ENCODE data around the gene AIDA. TPM values are rescaled to one million over a fixed set of nuclear protein-coding genes. Genes with fewer than 3 reads are reported as not detected.

AIDA gene
- polyA plus RNA-seq, 3 donors: 10.0 to 11.7 (median 11.7) TPM

- no peak overlapping the region for H2AFZ ChIP-seq (ENCODE audit: insufficient read depth, low read depth, low read length, poor library complexity, severe bottlenecking)
- no peaks in the 10 kb centered on the region for H3K9me3 ChIP-seq (replicated peaks in 1 of 2; ENCODE audit: control insufficient read depth in 1 of 2, insufficient read depth in 1 of 2, low read length in 2 of 2)
- H3K4me2 ChIP-seq (replicated peaks; ENCODE audit: extremely low read depth, low read length, poor library complexity, severe bottlenecking): no peak overlapping the region
- H3K4me3 Mint-ChIP-seq: no peak overlapping the region
- no peak overlapping the region for H3K27ac ChIP-seq (ENCODE audit: low read depth in 1 of 2, low read length in 2 of 2)
- no peaks in the 10 kb centered on the region for H3K27me3 ChIP-seq (ENCODE audit: control insufficient read depth in 2 of 2, insufficient read depth in 2 of 2, low read length in 2 of 2)
- peaks cover 31 to 45% of the 10 kb centered on the region in 2 donors for H3K36me3 Mint-ChIP-seq
- no CpG with 5 or more reads among the region's 4 CpGs for WGBS (ENCODE audit: insufficient coverage)
- peaks cover 24 to 55% of the 10 kb centered on the region in 2 donors for H3K36me3 ChIP-seq (replicated peaks in 1 of 2; ENCODE audit: control insufficient read depth in 1 of 2, insufficient read depth in 2 of 2, low read length in 2 of 2)
- intact Hi-C loops (cut with micrococcal nuclease): no loop called here
- DNase-seq: no peak
- H3K4me1 ChIP-seq (ENCODE audit: control insufficient read depth in 1 of 2, insufficient read depth in 2 of 2, low read length in 2 of 2): no peaks in the 10 kb centered on the region
- peaks cover 0 to 4% (median 0%) of the 10 kb centered on the region in 3 donors for H3K27me3 Mint-ChIP-seq (ENCODE audit: low read depth in 3 of 3)
- H3K9ac ChIP-seq (ENCODE audit: insufficient read depth, low read length, poor library complexity, severe bottlenecking): no peak overlapping the region
- H3K79me2 ChIP-seq (ENCODE audit: insufficient read depth, low read length): peaks cover 44% of the 10 kb centered on the region
- no peaks in the 10 kb centered on the region for H3K4me1 Mint-ChIP-seq
- peaks cover 32% of the 10 kb centered on the region for H4K20me1 ChIP-seq (ENCODE audit: insufficient read depth, low read length)
- no peak for TF ChIP-seq CTCF (IDR thresholded peaks at IDR 0.05)
- no peak overlapping the region for H3K4me3 ChIP-seq (replicated peaks in 1 of 3; ENCODE audit: low read depth in 2 of 3, low read length in 3 of 3)
- H3K27ac Mint-ChIP-seq: no peak overlapping the region
- H3K9me3 Mint-ChIP-seq: peaks cover 0 to 8% (median 1%) of the 10 kb centered on the region in 7 donors
These were observed 10.1 kb downstream of the AIDA start for GRCh38 chr1:222702210-222702609.

- H3K4me3 Mint-ChIP-seq: no peak overlapping the region
These were observed 14.5 kb downstream of the AIDA start for GRCh38 chr1:222697826-222698225.

More at GRCh38 chr1:222697826-222698225, 14.5 kb downstream of the AIDA start:
- Mint-ChIP-seq H3K4me1 (no peaks in the 10 kb centered on the region), H3K36me3 (peaks cover 26 to 36% of the 10 kb centered on the region in 2 donors), H3K9me3 (no peaks in the 10 kb centered on the region), H3K27ac (no peak overlapping the region), H3K27me3 (ENCODE audit: low read depth in 3 of 3) (no peaks in the 10 kb centered on the region)
- H3K36me3 ChIP-seq (replicated peaks in 1 of 2; ENCODE audit: control insufficient read depth in 1 of 2, insufficient read depth in 2 of 2, low read length in 2 of 2): peaks cover 28 to 65% of the 10 kb centered on the region in 2 donors
- no peaks in the 10 kb centered on the region for H3K4me1 ChIP-seq (ENCODE audit: control insufficient read depth in 1 of 2, insufficient read depth in 2 of 2, low read length in 2 of 2)
- TF ChIP-seq CTCF (IDR thresholded peaks at IDR 0.05): no peak
- no CpG with 5 or more reads among the region's 2 CpGs for whole genome bisulfite sequencing (ENCODE audit: insufficient coverage)
- peaks cover 15% of the 10 kb centered on the region for H4K20me1 ChIP-seq (ENCODE audit: insufficient read depth, low read length)
- intact Hi-C loops (cut with micrococcal nuclease): no loop called here
- H2AFZ ChIP-seq (ENCODE audit: insufficient read depth, low read depth, low read length, poor library complexity, severe bottlenecking): no peak overlapping the region
- no peaks in the 10 kb centered on the region for H3K9me3 ChIP-seq (replicated peaks in 1 of 2; ENCODE audit: control insufficient read depth in 1 of 2, insufficient read depth in 1 of 2, low read length in 2 of 2)
- no peak overlapping the region for H3K27ac ChIP-seq (ENCODE audit: low read depth in 1 of 2, low read length in 2 of 2)
- H3K79me2 ChIP-seq (ENCODE audit: insufficient read depth, low read length): peaks cover 19% of the 10 kb centered on the region
- DNase-seq: no peak
- no peak overlapping the region for H3K9ac ChIP-seq (ENCODE audit: insufficient read depth, low read length, poor library complexity, severe bottlenecking)
- no peak overlapping the region for H3K4me2 ChIP-seq (replicated peaks; ENCODE audit: extremely low read depth, low read length, poor library complexity, severe bottlenecking)
- no peaks in the 10 kb centered on the region for H3K27me3 ChIP-seq (ENCODE audit: control insufficient read depth in 2 of 2, insufficient read depth in 2 of 2, low read length in 2 of 2)
- H3K4me3 ChIP-seq (replicated peaks in 1 of 3; ENCODE audit: low read depth in 2 of 3, low read length in 3 of 3): no peak overlapping the region

Data from CD14-positive monocyte (primary cell).